Stimulated activated CD4-positive, alpha-beta T cell treated with anti-CD3 and anti-CD28 coated beads, Interleukin-12 subunit alpha, Interleukin-12 subunit beta, amount 100 ng/mL, for 24 hours (primary cell): ENCODE results near the gene HPSE2.
A peak's percentile ranks its signal among the peaks of the same experiment; 100 is the strongest.

Experiments
- DNase-seq, 2 experiments: peaks; one replicate each; pipeline ENCODE4 v3.0.0-alpha.2; 2020; ENCODE audit warnings: low read depth in 2 of 2

HPSE2 gene

GRCh38 chr10:98432330-98432729 is 803.3 kb downstream of the HPSE2 start:
- no peak for DNase-seq

- no peak for DNase-seq
Observed at GRCh38 chr10:98431016-98431415, 804.6 kb downstream of the HPSE2 start.

GRCh38 chr10:98430427-98430826 is 805.2 kb downstream of the HPSE2 start:
- DNase-seq, result no peak

- DNase-seq, result no peak
Observed at GRCh38 chr10:98429320-98430072, 806.2 kb downstream of the HPSE2 start.

GRCh38 chr10:98427011-98427515 is 808.6 kb downstream of the HPSE2 start:
- DNase-seq, result no peak

GRCh38 chr10:98425511-98426352 is 809.9 kb downstream of the HPSE2 start:
- peak; percentile 21 to 42 for DNase-seq

- DNase-seq, result no peak
Observed at GRCh38 chr10:98424295-98425254, 811.1 kb downstream of the HPSE2 start.

- DNase-seq, result no peak
Observed at GRCh38 chr10:98423691-98424120, 811.9 kb downstream of the HPSE2 start.

GRCh38 chr10:98422182-98422581 is 813.5 kb downstream of the HPSE2 start:
- DNase-seq, result no peak

- no peak for DNase-seq
Observed at GRCh38 chr10:98420786-98421185, 814.9 kb downstream of the HPSE2 start.

GRCh38 chr10:98419469-98420261 is 816.0 kb downstream of the HPSE2 start:
- no peak for DNase-seq

- DNase-seq, result no peak
Observed at GRCh38 chr10:98418665-98419468, 816.8 kb downstream of the HPSE2 start.

- DNase-seq, result no peak
Observed at GRCh38 chr10:98417973-98418664, 817.5 kb downstream of the HPSE2 start.

- no peak for DNase-seq
Observed at GRCh38 chr10:98417481-98417959, 818.1 kb downstream of the HPSE2 start.

GRCh38 chr10:98416606-98417388 is 818.9 kb downstream of the HPSE2 start:
- DNase-seq, result no peak

- no peak for DNase-seq
Observed at GRCh38 chr10:98415731-98416119, 819.9 kb downstream of the HPSE2 start.

- peak in 1 of 2 experiments; percentile 20 for DNase-seq
Observed at GRCh38 chr10:98414932-98415730, 820.5 kb downstream of the HPSE2 start, which contains the start of gene PYROXD2. Gene PYROXD2 (minus strand): TSS chr10:98415182. CDS start chr10:98415135, 47 bp downstream.
